GM21360 (cell line): Measurements from ENCODE around the gene CCDC87.
"Not testable (repeated sequence)": the region's sequence is repeated elsewhere in the genome, so short reads cannot be mapped to it uniquely, and the experiment has no call there.

Experiments
- ATAC-seq: cut with Tn5 transposase; IDR thresholded peaks from one replicate; pipeline ENCODE4 v1.9.1; 2021; ENCODE audit warnings: mild to moderate bottlenecking, moderate library complexity; ENCODE audit not compliant: unreplicated experiment

The CCDC87 gene

DNA sequence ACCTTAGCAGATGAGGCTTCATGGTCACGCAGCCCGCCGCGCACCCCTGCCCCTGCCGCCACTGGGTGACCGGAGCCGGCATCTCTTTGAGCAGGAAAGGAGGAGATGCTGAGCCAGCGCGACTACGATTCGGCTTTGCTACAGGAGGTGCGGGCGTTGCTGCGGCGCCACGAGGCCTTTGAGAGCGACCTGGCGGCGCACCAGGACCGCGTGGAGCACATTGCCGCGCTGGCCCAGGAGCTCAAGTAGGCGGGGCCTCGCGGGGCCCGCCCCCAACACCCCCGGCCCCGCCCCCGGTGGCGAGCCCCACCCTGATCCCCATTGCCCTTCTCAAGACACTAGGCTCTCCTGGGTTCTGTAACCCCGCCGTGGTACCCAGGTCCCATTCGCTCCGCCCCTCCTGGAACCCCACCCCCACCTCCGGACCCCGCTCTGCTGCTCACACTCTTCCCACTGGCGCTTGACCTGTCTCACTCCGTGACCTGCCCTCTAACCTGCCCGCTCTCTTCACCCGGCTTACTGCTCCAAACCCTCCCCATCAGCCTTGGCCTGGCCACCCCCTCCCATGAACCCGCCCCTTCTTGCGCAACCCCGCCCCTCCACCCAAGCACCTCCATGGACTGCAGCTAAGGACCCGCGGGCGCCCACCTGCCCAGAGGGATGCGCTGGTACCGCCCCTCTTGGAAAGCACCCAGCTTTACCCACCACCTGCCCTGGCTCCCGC, 33.6 kb downstream of the CCDC87 start:
- no peak for ATAC-seq

DNA sequence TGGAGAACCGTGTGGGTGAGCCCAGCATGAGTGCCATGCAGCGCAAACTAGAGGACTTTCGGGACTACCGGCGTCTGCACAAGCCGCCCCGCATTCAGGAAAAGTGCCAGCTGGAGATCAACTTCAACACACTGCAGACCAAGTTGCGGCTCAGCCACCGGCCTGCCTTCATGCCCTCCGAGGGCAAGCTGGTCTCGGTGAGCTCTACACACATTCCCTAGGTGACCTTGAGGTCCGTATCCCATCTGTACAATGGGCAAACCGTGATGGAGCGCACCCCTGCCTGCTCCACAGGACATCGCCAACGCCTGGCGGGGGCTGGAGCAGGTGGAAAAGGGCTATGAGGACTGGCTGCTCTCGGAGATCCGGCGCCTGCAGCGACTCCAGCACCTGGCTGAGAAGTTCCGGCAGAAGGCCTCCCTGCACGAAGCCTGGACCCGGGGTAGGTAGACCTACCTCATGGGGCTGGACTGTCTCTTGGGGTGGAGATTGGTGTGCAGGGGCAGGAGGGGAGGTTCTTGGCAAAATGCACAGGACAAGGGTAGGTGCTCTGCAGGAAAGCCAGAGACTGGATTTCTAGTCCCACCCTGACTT, 35.0 kb downstream of the CCDC87 start:
- ATAC-seq: no peak

DNA sequence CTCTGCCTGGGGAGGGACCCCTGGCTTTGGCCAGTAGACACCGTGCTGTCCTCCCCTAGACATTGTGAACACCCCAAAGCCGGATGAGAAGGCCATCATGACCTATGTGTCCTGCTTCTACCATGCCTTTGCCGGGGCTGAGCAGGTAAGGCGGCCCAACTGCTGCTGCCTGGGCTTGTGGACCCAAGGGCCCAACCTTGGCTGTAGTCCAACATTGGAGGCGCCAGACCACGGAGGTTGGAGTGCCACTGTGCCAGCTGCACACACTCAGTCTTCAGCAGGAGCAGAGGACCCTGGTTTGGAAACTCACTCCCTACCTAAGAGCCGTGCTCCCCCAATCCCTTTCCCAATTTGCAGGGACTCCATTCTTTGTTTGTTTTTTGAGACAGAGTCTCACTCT, 36.8 kb downstream of the CCDC87 start:
- ATAC-seq: no peak

DNA sequence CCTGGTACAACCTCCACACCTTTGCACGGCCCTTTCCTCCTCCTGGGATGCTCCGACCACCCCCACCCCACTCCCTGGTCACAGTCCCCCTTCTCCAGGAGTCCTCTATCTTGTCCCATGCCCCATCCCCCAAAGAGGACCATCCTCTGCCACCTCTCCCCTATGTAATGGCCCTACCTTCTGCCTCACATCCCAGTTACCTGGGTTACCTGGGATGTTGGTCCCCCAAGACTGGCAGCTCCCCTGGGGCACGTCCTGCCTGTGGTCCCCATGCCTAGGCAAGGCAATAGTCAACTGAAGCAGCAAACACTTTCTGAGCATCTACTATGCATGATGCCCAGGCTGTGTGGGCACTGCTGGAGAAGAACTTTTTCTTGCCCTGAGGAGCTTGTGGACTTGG, 37.4 kb downstream of the CCDC87 start:
- ATAC-seq: no peak

DNA sequence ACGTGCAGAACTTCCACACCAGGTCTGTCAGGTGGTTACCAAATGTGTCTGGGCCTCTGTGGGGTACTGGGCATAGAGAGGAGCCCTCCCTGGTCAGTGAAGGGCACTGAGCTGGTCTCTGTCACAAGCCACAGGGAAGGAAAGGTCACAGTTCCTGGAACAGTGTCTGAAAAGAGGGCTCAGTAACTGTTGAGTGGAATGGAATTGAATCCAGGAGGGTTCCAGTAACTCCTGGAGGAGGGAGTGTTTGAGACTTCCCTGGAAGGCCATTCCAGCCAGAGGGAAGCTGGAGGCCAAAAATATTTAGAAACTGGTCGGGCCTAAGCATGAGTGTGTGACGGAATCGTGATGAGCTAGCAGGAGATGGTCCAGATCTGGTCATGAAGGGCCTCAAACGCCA, 38.3 kb downstream of the CCDC87 start:
- no peak for ATAC-seq

DNA sequence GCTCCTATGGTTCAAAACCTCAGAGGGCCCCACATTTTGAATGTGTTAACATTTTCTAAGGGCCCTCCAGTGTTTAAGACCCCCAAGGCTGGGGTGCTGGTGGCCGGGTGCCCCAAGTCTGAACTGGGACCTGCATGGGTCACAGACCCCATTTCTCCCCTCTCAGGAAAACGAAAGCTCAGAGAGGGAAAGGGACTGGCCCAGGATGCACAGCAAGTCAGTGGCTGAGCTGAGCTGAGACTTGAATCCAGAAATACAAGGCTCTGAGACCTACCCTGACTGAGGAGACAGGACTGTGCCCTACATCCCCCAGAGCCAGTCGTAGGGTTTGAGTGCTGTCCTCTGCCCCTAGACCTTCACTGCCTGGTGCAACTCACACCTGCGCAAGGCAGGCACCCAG, 42.0 kb downstream of the CCDC87 start:
- no peak for ATAC-seq

DNA sequence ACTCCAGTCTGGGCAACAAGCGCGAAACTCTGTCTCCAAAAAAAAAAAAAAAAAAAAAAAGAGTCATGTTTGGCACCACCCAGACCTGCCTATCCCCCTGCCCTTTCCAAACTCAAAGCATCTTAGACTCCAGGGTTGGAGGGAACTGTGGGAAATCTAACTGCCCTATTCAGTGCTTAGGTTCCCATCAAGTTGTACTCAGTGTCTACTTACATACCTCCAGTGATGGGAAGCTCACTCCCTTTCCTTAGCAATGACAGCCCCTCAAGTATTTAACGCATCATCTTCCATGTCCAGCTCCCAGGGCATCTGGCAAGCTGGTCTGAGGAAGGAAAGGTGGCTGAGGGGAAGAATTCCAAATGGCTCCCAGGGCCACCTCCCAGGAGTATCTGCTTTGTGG, 43.2 kb downstream of the CCDC87 start:
- no peak for ATAC-seq

DNA sequence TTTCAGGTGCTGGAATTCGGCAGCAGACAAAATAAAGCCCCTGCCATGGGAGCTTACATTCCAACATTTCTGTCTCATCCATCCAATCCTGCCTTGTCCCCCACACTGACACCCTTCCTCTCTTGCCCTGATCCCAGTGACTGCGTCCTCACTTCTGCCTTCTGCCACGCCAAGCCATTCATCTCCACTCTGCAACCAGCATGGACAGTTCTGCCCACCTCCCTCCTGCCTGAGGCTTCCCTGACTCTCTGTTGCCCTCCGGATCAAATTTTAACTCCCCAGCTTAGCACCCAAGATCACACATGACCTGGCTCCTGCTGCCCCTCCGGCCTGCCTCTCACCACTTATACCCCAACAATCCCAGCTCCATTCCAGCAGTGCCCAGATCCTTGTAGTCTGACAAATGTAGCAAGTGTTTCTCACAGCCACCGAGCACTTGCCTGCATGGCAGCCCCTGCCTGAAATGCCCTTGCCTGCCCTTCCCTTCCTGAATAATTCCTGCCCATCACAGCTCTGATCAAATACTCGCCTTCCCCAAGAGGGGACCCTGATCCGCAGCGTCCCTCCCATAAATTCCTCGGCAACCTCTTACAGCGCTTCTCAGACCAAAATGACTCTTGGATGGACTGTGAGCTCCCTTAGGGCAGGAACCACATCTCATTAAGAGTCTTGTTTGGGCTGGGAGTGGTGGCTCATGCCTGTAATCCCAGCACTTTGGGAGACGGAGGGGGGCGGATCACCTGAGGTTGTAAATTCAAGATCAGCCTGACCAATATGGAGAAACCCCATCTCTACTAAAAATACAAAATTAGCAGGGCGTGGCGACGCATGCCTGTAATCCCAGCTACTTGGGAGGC, 43.9 kb downstream of the CCDC87 start:
- no peak for ATAC-seq

DNA sequence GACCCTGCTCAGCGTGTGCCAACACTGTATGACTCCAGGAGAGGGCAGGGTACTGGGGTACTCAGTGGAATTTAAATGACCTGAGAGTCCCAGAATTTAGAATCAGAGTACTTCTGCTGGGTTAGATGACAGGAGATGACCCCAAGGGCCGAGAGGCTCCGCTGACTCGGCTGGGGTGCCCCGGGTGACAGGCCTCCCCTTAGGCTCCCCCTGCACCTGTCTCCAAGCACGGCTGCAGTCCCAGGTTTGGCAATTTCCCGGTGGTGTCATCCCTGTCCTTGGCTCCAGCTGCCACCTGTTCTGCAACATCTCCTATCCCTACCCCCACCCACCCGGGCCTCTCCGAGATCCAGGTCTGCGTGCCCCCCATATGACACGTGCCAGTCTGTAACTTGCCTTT, 44.8 kb downstream of the CCDC87 start:
- no peak for ATAC-seq

DNA sequence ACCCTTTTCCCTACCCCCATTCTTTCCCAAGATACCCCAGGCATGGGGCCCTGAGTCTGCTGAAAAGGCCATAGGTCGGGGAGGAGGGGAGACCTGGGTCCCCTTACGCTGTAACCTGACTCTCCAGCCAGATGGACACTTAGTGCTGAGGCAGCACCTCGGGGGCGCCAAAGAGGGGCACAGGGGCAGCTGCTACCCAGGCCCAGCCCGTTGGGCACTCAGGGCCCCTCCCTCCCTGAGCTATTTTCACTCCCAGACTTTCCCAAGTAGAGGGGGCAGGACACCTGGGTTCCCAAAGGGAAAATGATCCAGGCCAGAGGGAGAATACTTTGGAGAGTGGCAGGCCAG, 45.2 kb downstream of the CCDC87 start:
- no peak for ATAC-seq

DNA sequence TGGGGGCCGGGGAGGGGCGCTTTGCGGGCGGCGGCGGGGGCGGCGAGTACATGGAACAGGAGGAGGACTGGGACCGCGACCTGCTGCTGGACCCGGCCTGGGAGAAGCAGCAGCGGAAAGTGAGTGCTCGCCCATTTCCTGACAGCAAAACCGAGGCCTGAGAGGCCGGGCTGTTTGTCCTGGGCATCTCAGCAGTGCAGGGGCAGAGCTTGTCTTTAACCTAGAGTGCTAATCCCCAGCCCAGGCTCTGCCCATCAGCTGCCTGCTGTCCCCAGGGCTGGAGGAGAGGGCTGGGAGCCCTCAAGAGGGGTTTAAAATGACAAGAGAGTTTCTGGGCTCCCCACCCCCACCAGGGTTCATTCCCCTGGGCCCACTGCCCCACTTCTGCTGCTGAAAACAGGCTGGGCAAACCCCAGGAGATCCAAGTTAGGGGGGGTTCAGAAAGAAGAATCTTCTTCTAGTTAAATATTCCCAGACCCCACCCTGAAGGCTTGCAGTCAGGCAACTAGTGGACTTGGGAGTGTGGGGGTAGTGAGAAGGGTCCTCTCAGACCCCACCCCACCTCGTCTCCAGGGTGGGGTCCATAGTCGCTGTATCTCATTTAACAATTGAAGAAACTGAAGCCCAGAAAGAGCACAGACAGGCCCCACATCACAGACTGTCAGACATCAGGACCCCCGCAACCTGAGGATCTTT, 45.7 kb downstream of the CCDC87 start:
- no peak for ATAC-seq

DNA sequence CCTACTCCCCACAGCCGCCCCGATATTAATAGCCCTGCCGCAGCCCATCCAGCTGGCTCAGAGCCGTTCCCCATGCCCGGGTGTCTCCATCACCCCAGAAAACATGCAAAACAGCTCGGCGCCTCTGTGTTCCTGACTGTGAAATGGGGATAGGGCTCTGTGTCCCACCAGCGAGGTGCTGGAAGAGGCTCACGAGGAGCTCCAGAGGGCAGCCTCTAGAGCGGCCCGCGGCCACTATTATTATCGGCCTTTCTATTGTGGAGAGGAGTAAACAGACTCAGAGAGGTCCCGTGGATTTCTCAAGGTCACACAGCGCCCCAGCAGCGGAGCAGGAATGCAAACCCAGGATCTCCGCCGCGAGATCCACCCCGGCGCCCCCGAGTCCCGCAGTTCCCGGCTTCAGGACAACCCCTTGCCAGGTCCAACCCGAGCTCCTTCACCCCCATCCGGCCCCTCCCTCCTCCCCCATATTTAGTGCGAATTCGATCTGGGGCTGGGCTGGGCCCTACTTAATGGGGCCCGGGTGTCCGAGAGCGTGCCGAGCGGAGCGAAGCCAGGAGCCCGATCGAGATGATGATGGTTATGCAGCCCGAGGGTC, 46.4 kb downstream of the CCDC87 start, which contains the start of gene ACTN3:
ACTN3 (plus strand) TSS at position 536 of the 598 bp plus-strand sequence; CDS start at position 571, 35 bp downstream.
- no peak for ATAC-seq

DNA sequence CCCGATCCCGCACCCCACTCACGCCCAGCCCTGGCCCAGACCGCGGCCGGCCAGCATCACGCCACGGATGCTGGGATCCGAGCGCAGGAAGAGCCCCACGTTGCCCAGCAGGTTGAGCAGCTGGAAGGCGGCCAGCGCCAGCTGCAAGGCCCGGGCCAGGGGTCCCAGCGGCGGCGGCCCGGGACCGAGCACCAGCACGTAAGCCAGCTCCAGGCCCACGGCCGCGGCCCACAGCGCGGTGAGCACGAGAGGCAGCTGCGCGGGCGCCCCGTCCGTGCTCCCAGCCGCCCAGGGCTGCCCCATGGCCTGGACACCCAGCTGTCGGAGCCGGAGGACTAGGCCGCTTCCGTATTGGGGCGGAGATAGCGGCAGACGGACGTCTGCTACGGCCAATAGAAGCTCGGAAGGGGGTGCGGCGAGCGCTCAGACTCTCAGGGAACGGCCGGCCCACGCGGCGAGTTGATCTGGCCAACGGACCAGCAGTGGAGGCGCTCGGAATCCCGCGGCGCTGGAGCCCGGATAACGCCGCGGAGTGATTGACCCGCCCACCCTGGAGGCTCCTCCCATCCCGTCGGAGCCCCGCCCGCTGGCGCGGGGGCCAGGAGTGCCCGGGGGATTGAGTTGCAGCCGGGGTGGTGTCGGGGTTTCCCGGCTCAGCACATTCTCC, 47.0 kb downstream of the CCDC87 start, which contains the start of gene ZDHHC24:
ZDHHC24 (minus strand) TSS at position 348 of the 667 bp plus-strand sequence; CDS start at position 303, 45 bp downstream.
- ATAC-seq: peak; percentile 70

DNA sequence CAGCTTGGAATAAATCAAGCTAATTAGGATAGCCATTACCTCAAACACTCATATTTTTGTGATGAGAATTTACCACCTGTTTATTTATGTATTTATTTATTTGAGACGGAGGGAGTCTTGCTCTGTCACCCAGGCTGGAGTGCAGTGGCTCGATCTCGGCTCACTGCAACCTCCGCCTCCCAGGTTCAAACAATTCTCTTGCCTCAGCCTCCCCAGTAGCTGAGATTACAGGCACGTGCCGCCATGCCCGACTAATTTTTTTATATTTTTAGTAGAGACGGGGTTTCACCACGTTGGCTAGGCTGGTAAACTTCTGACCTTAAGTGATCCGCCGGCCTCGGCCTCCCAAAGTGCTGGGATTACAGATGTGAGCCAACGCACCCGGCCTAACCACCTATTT, 47.9 kb downstream of the CCDC87 start:
- not testable (repeated sequence) for ATAC-seq

DNA sequence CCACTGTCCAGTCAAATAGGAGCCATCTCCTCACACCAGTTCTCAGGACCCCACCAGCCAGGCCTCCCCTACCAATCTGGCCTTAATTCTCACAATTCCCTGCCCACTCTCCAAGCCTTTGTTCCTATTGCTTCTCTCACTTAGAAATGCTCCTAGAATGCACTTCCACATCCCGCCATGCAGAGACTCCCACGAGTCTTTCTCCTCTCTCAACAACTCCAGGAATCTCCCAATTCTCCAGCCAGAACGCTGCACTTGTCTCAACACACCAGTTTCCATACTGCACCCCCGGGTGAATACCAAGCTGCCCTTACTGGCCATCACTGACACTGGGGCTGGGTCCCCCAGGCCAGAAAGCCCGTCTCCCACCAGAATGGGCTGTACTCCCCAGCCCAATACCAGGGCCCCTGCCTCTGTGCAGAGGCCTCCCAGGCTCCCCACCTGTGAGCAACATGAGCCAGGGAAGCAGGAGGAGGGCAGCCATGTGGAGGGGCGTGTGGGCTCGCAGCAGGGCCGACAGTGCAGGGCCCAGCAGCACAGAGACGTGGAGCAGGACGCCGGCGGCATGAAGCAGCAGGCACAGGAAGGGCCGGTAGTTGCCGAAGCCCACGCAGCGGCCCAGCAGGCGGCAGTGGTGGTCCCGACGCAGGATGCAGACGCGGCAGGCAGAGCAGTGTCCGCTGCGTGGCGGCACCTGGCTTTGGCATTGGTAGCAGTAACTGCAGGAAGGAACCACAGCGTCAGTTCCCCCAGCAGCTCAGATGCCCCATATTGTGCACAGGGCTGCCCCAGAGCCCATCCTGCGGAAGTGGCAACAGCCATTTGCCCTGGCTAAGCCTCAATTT, 49.4 kb downstream of the CCDC87 start:
- ATAC-seq: no peak

DNA sequence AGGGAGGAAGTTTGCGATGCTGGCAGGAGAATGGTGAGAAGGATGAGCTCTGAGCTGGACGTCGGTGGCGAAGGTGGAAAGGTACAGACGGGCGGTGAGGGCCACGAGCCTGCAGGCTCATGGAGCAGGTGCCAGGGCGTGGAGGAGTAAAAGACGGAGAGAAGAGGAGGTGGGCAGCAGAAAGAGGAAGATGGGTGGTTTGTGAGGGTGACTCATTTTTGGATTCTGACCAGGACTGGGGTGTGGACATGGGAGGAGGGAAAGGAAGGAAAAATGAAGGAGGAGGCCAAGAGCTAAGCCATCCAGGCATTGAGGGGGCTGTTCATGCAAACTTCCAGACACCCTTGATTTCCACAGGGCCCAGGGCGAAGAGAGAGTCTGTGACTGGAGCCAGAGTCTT, 50.5 kb downstream of the CCDC87 start:
- no peak for ATAC-seq

DNA sequence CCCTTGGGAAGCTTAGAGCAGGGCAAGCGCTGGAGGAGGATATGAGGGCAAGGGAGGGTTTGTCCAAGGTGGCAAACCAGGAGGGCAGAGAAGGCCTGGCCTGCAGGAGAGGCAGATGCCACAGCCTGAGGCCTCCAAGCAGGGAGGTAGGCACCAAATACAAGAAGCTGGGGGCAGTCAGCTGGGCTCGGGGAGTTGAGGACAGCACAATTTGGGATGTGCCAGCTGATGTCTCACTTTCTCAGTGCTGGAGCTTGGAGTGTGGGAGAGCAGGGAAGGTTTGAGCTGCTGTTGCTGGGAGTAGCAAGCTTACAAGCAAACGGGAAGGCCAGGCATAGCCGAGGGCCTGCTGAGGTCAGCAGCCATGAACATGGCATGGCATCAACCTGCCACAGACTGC, 51.0 kb downstream of the CCDC87 start:
- ATAC-seq: no peak

DNA sequence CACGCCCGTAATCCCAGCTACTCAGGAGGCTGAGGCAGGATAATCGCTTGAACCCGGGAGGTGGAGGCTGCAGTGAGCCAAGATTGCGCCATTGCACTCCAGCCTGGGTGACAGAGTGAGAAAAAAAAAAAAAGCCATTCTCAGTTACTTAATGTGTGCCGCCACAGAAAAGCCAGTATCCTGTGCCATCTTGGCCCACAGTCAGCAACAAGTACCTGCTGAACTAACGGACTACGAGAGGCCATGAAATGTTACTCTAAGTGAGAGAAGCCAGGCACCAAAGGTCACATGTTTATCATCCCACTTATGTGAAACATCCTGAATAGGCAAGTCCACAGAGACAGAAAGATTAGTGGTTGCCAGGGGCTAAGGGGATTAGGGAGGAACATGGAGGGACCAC, 52.3 kb downstream of the CCDC87 start:
- ATAC-seq: not testable (repeated sequence)
